ENCODE measurements around the gene OLFM3. TPM values are rescaled to one million over a fixed set of nuclear protein-coding genes. Genes with fewer than 3 reads are reported as not detected.

The OLFM3 gene
- total and polyA plus RNA-seq, 4 donors: not detected

DNA sequence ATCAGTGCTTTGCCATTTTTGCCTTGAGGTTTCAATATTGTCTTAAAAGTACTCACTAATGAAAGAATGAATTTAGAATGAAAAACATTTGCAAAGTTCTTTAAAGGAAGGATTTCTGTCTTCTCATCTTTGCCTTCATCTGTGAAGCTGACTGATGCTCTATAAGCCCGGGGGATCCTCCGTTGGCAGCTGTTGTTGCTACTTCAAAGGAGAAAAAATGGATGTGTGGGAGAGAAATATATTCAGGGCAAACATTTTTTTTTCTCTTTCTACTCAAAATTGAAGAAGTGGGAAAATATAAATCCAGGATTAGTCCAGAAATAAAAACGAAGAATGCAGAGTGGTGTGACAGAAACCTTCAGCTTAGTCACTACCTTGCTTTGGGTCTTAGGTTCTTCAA is 142.5 kb downstream of the OLFM3 start:
- Histone ChIP-seq H3K27ac (ENCODE audit: low read depth in 1 of 2, low read length in 2 of 2) (no peak overlapping the region), H3K9me3 (ENCODE audit: control insufficient read depth in 4 of 4, low read length in 3 of 4) (no peaks in the 10 kb centered on the region), H3K27me3 (ENCODE audit: control insufficient read depth in 4 of 4, insufficient read depth in 4 of 4, low read length in 3 of 4) (no peaks in the 10 kb centered on the region), H3K4me1 (ENCODE audit: control insufficient read depth in 4 of 4, insufficient read depth in 4 of 4, low read length in 3 of 4) (no peaks in the 10 kb centered on the region), H3K36me3 (ENCODE audit: control insufficient read depth in 4 of 4, insufficient read depth in 3 of 4, low read depth in 1 of 4, low read length in 3 of 4) (no peaks in the 10 kb centered on the region), H3K4me3 (ENCODE audit: low read depth in 1 of 3, low read length in 3 of 3) (no peak overlapping the region), H3K9ac (ENCODE audit: low read depth in 1 of 2, low read length in 2 of 2) (no peak overlapping the region)
- TF ChIP-seq FOXA1 (IDR thresholded peaks at IDR 0.05): no peak
- no peak for TF ChIP-seq SP1 (IDR thresholded peaks at IDR 0.05)
- TF ChIP-seq HNF4A (conservative IDR thresholded peaks at IDR 0.05): no peak
- TF ChIP-seq, protein P1, sequence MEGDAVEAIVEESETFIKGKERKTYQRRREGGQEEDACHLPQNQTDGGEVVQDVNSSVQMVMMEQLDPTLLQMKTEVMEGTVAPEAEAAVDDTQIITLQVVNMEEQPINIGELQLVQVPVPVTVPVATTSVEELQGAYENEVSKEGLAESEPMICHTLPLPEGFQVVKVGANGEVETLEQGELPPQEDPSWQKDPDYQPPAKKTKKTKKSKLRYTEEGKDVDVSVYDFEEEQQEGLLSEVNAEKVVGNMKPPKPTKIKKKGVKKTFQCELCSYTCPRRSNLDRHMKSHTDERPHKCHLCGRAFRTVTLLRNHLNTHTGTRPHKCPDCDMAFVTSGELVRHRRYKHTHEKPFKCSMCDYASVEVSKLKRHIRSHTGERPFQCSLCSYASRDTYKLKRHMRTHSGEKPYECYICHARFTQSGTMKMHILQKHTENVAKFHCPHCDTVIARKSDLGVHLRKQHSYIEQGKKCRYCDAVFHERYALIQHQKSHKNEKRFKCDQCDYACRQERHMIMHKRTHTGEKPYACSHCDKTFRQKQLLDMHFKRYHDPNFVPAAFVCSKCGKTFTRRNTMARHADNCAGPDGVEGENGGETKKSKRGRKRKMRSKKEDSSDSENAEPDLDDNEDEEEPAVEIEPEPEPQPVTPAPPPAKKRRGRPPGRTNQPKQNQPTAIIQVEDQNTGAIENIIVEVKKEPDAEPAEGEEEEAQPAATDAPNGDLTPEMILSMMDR (IDR thresholded peaks at IDR 0.05; ENCODE audit: low read depth, low read length, missing input control): no peak
- TF ChIP-seq FOXA2 (IDR thresholded peaks at IDR 0.05): no peak
- TF ChIP-seq, protein P2, sequence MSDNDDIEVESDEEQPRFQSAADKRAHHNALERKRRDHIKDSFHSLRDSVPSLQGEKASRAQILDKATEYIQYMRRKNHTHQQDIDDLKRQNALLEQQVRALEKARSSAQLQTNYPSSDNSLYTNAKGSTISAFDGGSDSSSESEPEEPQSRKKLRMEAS (IDR thresholded peaks at IDR 0.05): no peak
- TF ChIP-seq, protein P3, sequence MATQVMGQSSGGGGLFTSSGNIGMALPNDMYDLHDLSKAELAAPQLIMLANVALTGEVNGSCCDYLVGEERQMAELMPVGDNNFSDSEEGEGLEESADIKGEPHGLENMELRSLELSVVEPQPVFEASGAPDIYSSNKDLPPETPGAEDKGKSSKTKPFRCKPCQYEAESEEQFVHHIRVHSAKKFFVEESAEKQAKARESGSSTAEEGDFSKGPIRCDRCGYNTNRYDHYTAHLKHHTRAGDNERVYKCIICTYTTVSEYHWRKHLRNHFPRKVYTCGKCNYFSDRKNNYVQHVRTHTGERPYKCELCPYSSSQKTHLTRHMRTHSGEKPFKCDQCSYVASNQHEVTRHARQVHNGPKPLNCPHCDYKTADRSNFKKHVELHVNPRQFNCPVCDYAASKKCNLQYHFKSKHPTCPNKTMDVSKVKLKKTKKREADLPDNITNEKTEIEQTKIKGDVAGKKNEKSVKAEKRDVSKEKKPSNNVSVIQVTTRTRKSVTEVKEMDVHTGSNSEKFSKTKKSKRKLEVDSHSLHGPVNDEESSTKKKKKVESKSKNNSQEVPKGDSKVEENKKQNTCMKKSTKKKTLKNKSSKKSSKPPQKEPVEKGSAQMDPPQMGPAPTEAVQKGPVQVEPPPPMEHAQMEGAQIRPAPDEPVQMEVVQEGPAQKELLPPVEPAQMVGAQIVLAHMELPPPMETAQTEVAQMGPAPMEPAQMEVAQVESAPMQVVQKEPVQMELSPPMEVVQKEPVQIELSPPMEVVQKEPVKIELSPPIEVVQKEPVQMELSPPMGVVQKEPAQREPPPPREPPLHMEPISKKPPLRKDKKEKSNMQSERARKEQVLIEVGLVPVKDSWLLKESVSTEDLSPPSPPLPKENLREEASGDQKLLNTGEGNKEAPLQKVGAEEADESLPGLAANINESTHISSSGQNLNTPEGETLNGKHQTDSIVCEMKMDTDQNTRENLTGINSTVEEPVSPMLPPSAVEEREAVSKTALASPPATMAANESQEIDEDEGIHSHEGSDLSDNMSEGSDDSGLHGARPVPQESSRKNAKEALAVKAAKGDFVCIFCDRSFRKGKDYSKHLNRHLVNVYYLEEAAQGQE (IDR thresholded peaks at IDR 0.05): no peak
- TF ChIP-seq RXRA (IDR thresholded peaks at IDR 0.05): no peak
- TF ChIP-seq YY1 (IDR thresholded peaks at IDR 0.05): no peak
- TF ChIP-seq JUND (IDR thresholded peaks at IDR 0.05): no peak
- TF ChIP-seq NR2F2 (IDR thresholded peaks at IDR 0.05): no peak
- TF ChIP-seq GABPA (IDR thresholded peaks at IDR 0.05 in 1 of 2, conservative IDR thresholded peaks at IDR 0.05 in 1 of 2): no peak
- no peak for TF ChIP-seq HNF4G (IDR thresholded peaks at IDR 0.05)
- 79% methylated on average over 3 of the region's 3 CpGs for WGBS
- DNase-seq (ENCODE audit: low spot score): no peak

DNA sequence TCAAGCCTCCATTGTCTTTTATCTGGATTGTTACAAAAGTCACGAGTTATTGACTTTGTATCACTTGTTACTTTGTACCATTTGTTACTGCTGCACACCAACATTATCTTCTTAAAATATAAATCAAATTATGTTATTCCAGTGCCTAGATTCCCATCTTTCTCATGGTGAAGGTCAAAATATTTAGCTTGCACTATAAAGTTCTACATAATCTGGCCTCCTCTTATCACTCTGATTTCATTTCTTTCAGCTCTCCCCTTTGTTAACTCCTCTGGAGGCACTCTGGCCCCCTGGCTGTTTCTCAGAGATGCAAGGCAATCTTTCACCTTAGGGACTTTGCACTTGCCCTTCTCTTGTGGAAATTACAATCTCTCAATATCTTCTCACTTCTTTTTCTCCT is 143.8 kb downstream of the OLFM3 start:
- DNase-seq (ENCODE audit: low spot score): no peak
- H3K27me3 ChIP-seq (ENCODE audit: control insufficient read depth in 4 of 4, insufficient read depth in 4 of 4, low read length in 3 of 4): no peaks in the 10 kb centered on the region
- no peaks in the 10 kb centered on the region for H3K36me3 ChIP-seq (ENCODE audit: control insufficient read depth in 4 of 4, insufficient read depth in 3 of 4, low read depth in 1 of 4, low read length in 3 of 4)
- WGBS: 64% methylated on average over 1 of the region's 1 CpG
- H3K4me1 ChIP-seq (ENCODE audit: control insufficient read depth in 4 of 4, insufficient read depth in 4 of 4, low read length in 3 of 4): no peaks in the 10 kb centered on the region
- H3K4me3 ChIP-seq (ENCODE audit: low read depth in 1 of 3, low read length in 3 of 3): no peak overlapping the region
- H3K9ac ChIP-seq (ENCODE audit: low read depth in 1 of 2, low read length in 2 of 2): no peak overlapping the region
- no peak overlapping the region for H3K27ac ChIP-seq (ENCODE audit: low read depth in 1 of 2, low read length in 2 of 2)
- no peaks in the 10 kb centered on the region for H3K9me3 ChIP-seq (ENCODE audit: control insufficient read depth in 4 of 4, low read length in 3 of 4)
- TF ChIP-seq HNF4G (IDR thresholded peaks at IDR 0.05) (no peak), HNF4A (conservative IDR thresholded peaks at IDR 0.05) (no peak), NR2F2 (IDR thresholded peaks at IDR 0.05) (no peak), YY1 (IDR thresholded peaks at IDR 0.05) (no peak), RXRA (IDR thresholded peaks at IDR 0.05) (no peak), TAF1 (conservative IDR thresholded peaks at IDR 0.05) (no peak), JUND (IDR thresholded peaks at IDR 0.05) (no peak), FOXA1 (IDR thresholded peaks at IDR 0.05) (no peak), SP1 (IDR thresholded peaks at IDR 0.05) (no peak), RAD21 (IDR thresholded peaks at IDR 0.05) (no peak), FOXA2 (IDR thresholded peaks at IDR 0.05) (no peak), GABPA (IDR thresholded peaks at IDR 0.05 in 1 of 2, conservative IDR thresholded peaks at IDR 0.05 in 1 of 2) (no peak)
- TF ChIP-seq, protein P4, sequence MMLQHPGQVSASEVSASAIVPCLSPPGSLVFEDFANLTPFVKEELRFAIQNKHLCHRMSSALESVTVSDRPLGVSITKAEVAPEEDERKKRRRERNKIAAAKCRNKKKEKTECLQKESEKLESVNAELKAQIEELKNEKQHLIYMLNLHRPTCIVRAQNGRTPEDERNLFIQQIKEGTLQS (IDR thresholded peaks at IDR 0.05): no peak
- TF ChIP-seq, protein P2 (IDR thresholded peaks at IDR 0.05): no peak
- TF ChIP-seq, protein P5, sequence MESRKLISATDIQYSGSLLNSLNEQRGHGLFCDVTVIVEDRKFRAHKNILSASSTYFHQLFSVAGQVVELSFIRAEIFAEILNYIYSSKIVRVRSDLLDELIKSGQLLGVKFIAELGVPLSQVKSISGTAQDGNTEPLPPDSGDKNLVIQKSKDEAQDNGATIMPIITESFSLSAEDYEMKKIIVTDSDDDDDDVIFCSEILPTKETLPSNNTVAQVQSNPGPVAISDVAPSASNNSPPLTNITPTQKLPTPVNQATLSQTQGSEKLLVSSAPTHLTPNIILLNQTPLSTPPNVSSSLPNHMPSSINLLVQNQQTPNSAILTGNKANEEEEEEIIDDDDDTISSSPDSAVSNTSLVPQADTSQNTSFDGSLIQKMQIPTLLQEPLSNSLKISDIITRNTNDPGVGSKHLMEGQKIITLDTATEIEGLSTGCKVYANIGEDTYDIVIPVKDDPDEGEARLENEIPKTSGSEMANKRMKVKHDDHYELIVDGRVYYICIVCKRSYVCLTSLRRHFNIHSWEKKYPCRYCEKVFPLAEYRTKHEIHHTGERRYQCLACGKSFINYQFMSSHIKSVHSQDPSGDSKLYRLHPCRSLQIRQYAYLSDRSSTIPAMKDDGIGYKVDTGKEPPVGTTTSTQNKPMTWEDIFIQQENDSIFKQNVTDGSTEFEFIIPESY (IDR thresholded peaks at IDR 0.05): no peak
- TF ChIP-seq, protein P1 (IDR thresholded peaks at IDR 0.05; ENCODE audit: low read depth, low read length, missing input control): no peak
- TF ChIP-seq, protein P3 (IDR thresholded peaks at IDR 0.05): no peak

All from liver (tissue), 9 donors.